ENCODE results near the gene PNMT. TPM values are rescaled to one million over a fixed set of nuclear protein-coding genes. Genes with fewer than 3 reads are reported as not detected.

PNMT gene
- total and polyA plus RNA-seq, 2 of the 13 experiments (the other 11 are each of a cell fraction or from before 2014, with no cell fraction given): 0.25 TPM; not detected in 1

DNA sequence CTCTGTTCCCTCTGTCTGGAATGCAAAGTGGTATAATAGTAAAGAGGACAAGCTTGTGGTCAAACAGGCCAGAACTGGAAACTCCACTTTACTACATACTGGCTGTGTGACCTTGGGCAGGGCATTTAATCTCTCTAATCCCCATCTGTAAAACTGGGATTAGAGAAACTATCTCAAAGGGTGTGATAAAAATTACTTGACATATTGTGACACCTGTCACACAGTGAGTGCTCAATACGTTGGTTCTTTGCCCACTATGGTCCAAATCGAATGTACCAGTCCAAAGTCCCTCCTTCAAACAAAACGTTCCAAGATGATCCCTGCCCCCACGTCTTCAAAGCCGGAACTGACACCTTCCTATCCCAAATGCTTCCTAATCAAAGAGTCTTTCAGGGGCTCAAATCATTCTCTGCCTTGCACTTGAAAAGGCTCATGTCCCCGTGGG, 18.9 kb downstream of the PNMT start (continued):
- TF ChIP-seq XRCC5 (optimal IDR thresholded peaks at IDR 0.05; ENCODE audit: low read length) (no peak), ZNF205 (CRISPR knock-in tag; IDR thresholded peaks at IDR 0.05) (peak; percentile 96), PHB2 (IDR thresholded peaks at IDR 0.05; ENCODE audit: partially characterized antibody) (no peak), ZBTB38 (CRISPR knock-in tag; IDR thresholded peaks at IDR 0.05) (no peak), TEAD2 (CRISPR knock-in tag; IDR thresholded peaks at IDR 0.05) (no peak), ZNF12 (CRISPR knock-in tag; IDR thresholded peaks at IDR 0.05) (no peak), ZNF558 (CRISPR knock-in tag; IDR thresholded peaks at IDR 0.05; ENCODE audit: borderline replicate concordance) (no peak; the same call in 1 of the 2 replicates), IRF2 (CRISPR knock-in tag; IDR thresholded peaks at IDR 0.05) (peak; percentile 53; the same call in 1 of the 2 replicates), POLR2A (IDR thresholded peaks at IDR 0.05; ENCODE audit: insufficient read depth in 1 of 2, low read depth in 2 of 2, low read length in 2 of 2) (no peak), WIZ (CRISPR knock-in tag; IDR thresholded peaks at IDR 0.05) (no peak), EEA1 (CRISPR knock-in tag; IDR thresholded peaks at IDR 0.05; ENCODE audit: borderline replicate concordance) (no peak), ZNF883 (CRISPR knock-in tag; IDR thresholded peaks at IDR 0.05; ENCODE audit: not compliant biosample characterization) (no peak), ZSCAN20 (CRISPR knock-in tag; IDR thresholded peaks at IDR 0.05; ENCODE audit: borderline replicate concordance) (no peak), ZNF33A (CRISPR knock-in tag; IDR thresholded peaks at IDR 0.05; ENCODE audit: borderline replicate concordance) (0 out of 2 replicates have a peak, but pooled peaks have one; percentile 51), THYN1 (CRISPR knock-in tag; IDR thresholded peaks at IDR 0.05; ENCODE audit: borderline replicate concordance, low read depth) (no peak), PLRG1 (conservative IDR thresholded peaks at IDR 0.05) (no peak), PHF20 (CRISPR knock-in tag; IDR thresholded peaks at IDR 0.05) (no peak)
- TF ChIP-seq, protein P1, sequence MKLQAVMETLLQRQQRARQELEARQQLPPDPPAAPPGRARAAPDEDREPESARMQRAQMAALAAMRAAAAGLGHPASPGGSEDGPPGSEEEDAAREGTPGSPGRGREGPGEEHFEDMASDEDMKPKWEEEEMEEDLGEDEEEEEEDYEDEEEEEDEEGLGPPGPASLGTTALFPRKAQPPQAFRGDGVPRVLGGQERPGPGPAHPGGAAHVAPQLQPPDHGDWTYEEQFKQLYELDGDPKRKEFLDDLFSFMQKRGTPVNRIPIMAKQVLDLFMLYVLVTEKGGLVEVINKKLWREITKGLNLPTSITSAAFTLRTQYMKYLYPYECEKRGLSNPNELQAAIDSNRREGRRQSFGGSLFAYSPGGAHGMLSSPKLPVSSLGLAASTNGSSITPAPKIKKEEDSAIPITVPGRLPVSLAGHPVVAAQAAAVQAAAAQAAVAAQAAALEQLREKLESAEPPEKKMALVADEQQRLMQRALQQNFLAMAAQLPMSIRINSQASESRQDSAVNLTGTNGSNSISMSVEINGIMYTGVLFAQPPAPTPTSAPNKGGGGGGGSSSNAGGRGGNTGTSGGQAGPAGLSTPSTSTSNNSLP (IDR thresholded peaks at IDR 0.05; ENCODE audit: low read depth, low read length): no peak
- TF ChIP-seq, protein P2, sequence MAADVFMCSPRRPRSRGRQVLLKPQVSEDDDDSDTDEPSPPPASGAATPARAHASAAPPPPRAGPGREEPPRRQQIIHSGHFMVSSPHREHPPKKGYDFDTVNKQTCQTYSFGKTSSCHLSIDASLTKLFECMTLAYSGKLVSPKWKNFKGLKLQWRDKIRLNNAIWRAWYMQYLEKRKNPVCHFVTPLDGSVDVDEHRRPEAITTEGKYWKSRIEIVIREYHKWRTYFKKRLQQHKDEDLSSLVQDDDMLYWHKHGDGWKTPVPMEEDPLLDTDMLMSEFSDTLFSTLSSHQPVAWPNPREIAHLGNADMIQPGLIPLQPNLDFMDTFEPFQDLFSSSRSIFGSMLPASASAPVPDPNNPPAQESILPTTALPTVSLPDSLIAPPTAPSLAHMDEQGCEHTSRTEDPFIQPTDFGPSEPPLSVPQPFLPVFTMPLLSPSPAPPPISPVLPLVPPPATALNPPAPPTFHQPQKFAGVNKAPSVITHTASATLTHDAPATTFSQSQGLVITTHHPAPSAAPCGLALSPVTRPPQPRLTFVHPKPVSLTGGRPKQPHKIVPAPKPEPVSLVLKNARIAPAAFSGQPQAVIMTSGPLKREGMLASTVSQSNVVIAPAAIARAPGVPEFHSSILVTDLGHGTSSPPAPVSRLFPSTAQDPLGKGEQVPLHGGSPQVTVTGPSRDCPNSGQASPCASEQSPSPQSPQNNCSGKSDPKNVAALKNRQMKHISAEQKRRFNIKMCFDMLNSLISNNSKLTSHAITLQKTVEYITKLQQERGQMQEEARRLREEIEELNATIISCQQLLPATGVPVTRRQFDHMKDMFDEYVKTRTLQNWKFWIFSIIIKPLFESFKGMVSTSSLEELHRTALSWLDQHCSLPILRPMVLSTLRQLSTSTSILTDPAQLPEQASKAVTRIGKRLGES (CRISPR knock-in tag; IDR thresholded peaks at IDR 0.05; ENCODE audit: borderline replicate concordance): no peak
- TF ChIP-seq, protein P3, sequence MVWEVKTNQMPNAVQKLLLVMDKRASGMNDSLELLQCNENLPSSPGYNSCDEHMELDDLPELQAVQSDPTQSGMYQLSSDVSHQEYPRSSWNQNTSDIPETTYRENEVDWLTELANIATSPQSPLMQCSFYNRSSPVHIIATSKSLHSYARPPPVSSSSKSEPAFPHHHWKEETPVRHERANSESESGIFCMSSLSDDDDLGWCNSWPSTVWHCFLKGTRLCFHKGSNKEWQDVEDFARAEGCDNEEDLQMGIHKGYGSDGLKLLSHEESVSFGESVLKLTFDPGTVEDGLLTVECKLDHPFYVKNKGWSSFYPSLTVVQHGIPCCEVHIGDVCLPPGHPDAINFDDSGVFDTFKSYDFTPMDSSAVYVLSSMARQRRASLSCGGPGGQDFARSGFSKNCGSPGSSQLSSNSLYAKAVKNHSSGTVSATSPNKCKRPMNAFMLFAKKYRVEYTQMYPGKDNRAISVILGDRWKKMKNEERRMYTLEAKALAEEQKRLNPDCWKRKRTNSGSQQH (CRISPR knock-in tag; IDR thresholded peaks at IDR 0.05; ENCODE audit: low read depth): no peak
- TF ChIP-seq, protein P4, sequence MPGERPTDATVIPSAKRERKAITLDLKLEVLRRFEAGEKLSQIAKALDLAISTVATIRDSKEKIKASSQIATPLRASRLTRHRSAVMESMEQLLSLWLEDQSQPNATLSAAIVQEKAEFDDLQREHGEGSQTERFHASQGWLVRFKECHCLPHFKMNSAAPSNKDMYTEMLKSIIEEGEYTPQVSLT (CRISPR knock-in tag; IDR thresholded peaks at IDR 0.05; ENCODE audit: borderline replicate concordance, low read depth): no peak
- TF ChIP-seq, protein P5, sequence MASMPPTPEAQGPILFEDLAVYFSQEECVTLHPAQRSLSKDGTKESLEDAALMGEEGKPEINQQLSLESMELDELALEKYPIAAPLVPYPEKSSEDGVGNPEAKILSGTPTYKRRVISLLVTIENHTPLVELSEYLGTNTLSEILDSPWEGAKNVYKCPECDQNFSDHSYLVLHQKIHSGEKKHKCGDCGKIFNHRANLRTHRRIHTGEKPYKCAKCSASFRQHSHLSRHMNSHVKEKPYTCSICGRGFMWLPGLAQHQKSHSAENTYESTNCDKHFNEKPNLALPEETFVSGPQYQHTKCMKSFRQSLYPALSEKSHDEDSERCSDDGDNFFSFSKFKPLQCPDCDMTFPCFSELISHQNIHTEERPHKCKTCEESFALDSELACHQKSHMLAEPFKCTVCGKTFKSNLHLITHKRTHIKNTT (CRISPR knock-in tag; IDR thresholded peaks at IDR 0.05): no peak
- TF ChIP-seq, protein P6, sequence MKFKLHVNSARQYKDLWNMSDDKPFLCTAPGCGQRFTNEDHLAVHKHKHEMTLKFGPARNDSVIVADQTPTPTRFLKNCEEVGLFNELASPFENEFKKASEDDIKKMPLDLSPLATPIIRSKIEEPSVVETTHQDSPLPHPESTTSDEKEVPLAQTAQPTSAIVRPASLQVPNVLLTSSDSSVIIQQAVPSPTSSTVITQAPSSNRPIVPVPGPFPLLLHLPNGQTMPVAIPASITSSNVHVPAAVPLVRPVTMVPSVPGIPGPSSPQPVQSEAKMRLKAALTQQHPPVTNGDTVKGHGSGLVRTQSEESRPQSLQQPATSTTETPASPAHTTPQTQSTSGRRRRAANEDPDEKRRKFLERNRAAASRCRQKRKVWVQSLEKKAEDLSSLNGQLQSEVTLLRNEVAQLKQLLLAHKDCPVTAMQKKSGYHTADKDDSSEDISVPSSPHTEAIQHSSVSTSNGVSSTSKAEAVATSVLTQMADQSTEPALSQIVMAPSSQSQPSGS (CRISPR knock-in tag; IDR thresholded peaks at IDR 0.05): 0 out of 2 replicates have a peak, but pooled peaks have one; percentile 31
